Activated CD4-positive, alpha-beta T cell treated with anti-CD3 and anti-CD28 coated beads for 48 hours (primary cell): ENCODE data around the gene TSPAN17.
"Not testable (repeated sequence)": the region's sequence is repeated elsewhere in the genome, so short reads cannot be mapped to it uniquely, and the experiment has no call there.

Source experiments
- DNase-seq: peaks from one replicate; pipeline ENCODE4 v3.0.0-alpha.2; 2020

The TSPAN17 gene

DNA sequence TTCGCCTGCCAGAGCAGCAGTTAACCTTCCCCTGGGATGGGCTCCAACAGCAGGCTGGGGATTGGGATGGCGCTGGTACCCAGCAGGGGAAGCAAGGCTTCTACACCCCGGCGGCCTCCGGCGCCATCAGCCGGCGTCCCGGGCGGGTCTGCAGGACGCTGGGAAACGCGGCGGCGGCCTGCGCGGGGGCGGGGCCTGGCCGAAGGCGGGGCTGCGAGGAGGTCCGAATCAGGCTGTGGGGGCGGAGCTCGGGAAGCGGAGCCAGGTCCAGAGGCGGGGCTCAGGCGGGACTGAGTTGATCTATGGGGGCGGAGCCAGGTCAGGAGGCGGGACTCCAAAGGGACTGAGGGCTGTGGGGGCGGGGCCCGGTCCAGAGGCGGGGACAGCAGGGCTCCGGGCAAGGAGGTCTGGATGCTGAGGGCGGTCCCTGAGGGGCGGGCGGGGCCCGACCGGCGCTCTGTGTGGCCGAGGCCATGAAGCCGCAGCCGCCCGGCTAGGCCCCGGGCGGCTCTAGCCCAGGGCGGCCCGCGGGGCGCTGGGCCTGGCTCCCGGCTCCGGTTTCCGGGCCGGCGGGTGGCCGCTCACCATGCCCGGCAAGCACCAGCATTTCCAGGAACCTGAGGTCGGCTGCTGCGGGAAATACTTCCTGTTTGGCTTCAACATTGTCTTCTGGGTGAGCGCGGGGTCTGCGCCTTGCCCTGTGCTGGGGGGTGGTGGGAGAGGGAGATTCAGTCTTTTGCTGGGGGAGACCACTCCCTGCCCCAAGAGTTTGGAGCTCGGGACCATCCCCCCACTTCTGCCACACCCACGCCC, at the start of gene TSPAN17:
Gene TSPAN17, plus strand, starts transcription at position 455 of the 813 bp plus-strand sequence. Its CDS starts 132 bp downstream, at position 587.
- peak; percentile 100 for DNase-seq

GRCh38 chr5:176599749-176600430, 47.4 kb upstream of the TSPAN17 start:
- not testable (repeated sequence) for DNase-seq

DNA sequence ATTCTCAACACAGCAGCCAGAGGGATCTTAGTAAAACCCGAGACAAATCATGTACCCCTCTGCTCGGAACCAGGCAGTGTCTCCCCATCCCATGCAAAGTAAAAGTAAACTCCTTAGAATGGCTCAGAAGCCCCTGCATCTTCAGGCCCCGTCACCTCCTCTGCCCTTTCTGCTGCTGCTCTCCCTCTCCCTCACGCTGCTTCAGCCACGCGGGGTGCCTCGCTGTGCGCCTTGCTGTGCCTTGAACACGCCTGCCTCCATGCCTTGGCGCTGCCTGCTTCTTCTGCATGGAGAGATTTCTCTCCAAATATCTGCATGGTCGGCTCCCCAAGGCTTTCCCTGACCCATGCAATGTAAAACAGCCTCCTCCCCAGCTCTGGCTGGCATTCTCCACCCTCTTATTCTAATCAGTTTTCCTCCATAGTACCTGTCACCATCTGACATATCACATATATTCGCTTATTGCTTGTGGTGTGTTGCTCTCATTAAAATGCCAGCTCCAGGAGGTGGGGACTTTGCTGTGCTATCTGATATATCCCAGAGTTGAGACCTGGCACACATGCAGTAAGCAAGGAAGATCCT, 45.3 kb upstream of the TSPAN17 start:
- no peak for DNase-seq

- DNase-seq = no peak
These were observed 44.2 kb upstream of the TSPAN17 start for GRCh38 chr5:176603091-176603490.

- DNase-seq = no peak
These were observed 41.3 kb upstream of the TSPAN17 start for GRCh38 chr5:176606032-176606431.

- DNase-seq = no peak
These were observed 40.4 kb upstream of the TSPAN17 start for GRCh38 chr5:176606875-176607274.

GRCh38 chr5:176608142-176608705, 39.1 kb upstream of the TSPAN17 start:
- no peak for DNase-seq

- DNase-seq = peak; percentile 48
These were observed 38.2 kb upstream of the TSPAN17 start for GRCh38 chr5:176608937-176609723.

DNA sequence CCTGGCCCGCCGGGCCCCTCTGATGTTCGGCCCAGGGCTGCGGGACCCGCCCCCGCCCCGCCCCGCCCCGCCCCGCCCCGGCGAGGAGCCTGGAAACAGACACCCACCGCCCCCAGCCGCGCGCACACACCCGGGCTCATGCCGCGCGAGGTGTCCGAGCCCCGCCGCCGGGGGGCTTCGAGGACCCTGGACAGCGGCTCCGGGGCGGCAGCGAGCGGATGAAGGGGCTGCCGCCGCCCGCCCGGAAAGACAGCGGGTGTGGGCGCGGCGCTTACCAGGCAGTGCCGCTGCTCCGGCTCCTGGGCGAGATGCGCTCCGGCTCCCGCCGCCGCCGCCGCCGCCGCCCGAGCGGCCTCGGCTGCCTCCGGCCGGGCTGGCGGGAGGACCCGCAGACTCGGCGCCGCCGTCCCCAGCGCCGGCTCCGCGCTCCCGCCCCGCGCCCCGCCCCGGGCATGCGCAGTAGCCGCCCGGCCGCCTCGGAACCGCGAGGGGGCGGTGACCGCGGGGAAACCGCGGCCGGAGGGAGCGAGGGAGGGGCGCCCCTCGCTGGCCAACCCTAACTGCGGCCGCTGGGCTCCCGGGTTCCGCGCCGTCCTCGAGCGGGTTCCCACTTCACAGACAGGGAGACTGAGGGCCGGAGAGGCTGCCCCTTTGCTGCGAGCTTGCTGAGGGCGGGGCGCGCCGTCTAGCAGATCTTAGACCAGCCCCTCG, 37.4 kb upstream of the TSPAN17 start, which contains the start of gene GPRIN1:
Gene GPRIN1, minus strand, starts transcription at position 433 of the 711 bp plus-strand sequence. CDS start 10,322 bp downstream, outside the sequence.
- DNase-seq = peak; percentile 69

DNA sequence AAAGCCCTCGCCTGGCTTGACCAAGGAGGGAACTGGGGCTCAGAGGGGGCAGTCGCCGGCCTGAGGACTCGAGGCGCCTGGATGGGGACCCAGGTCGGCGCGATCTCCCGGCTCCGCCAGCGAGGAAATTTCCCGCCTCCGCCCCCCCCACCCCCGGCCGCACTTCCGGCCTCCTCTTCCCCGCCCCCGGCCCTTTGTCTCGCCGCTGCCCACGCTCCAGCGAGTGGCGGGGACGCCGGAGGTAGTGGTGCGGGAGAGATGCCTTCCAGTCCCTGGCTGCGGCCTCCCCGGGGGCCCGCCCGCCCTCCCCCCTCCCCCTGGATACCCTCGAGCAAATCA, 36.9 kb upstream of the TSPAN17 start:
- DNase-seq = no peak

- peak; percentile 68 for DNase-seq
These were observed 35.8 kb upstream of the TSPAN17 start for GRCh38 chr5:176611435-176611834.

GRCh38 chr5:176612008-176612407, 35.3 kb upstream of the TSPAN17 start:
- no peak for DNase-seq

DNA sequence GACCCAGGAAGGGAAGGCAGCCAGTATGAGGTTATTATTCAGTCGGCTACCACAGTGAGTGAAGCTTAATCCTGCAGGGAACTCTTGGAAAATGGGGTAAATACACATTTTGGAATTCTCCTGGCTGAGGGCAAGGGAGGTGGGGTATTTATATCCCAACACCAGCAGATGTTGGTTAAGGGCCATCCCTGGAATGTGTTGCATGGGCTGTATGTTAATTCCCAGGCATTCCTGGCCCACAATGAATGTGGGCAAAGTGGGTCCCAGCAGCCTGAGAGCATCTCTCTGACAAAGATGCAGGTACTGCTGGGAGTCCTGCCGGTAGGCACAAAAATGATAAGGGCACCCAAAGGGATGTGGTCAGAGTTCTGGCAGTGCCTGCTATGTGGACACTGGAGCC, 34.4 kb upstream of the TSPAN17 start:
- DNase-seq = no peak

- DNase-seq = no peak
These were observed 32.3 kb upstream of the TSPAN17 start for GRCh38 chr5:176614805-176615478.

- no peak for DNase-seq
These were observed 30.8 kb upstream of the TSPAN17 start for GRCh38 chr5:176616511-176616910.

GRCh38 chr5:176618783-176619182, 28.5 kb upstream of the TSPAN17 start:
- DNase-seq = no peak

DNA sequence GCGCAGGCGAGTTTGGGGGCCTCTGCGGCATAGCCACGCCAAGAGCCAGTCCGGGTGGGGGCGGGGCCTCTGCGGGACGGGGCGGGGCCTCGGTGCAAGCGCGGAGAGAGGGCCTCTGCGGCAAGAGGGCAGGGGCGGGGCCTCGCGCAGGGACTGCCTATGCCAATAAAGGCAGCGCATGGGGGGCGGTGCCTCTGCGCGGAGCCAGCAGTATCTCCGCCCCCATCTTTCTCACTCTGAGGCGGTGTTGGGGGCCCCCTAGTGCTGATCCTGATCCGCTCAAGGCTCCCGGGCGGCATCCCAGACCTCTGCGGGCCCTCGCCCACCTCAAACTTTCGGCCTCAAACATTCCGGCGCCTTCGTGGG, 28.1 kb upstream of the TSPAN17 start:
- DNase-seq = peak; percentile 93

DNA sequence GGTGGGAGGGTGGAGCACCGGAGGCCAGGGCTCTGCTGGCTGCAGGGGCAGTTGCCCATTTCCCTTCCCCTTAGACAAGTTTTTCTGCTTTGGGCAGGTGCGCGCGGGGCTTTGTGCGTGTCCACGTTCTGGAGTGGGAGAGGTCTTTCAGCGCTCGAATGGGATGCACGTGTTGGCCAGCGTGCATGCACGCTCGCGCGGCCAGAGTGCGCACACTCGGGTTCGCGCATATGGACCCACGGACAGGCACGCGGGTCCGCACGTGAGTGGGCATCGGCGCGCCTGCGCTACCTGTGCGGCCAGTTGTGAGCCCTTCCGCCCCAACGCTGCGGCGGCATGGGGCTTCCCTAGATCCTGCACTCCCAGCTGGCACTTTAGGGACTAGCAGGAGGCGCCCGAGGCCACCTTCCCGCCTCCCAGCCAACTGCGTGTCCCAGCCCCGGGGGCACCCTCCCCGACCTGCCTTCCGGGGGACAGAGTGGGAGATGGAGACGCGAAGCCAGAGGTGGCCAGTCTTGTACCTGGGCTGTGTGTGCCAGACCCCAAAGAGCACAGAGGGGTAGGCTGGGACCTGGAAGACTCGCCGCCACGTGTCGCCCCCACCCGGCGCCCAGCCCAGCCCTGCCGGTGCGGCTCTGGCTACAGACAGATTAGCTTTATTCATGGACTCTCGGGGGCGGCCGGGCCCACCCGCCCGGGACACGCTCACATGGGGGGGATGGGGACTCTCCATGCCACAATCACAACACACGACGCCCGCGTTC, 27.5 kb upstream of the TSPAN17 start:
- DNase-seq = no peak

GRCh38 chr5:176620333-176620981, 26.8 kb upstream of the TSPAN17 start:
- peak; percentile 37 for DNase-seq

GRCh38 chr5:176621661-176622079, 25.6 kb upstream of the TSPAN17 start:
- no peak for DNase-seq
